Measurements from ENCODE around the gene DCLK1. TPM values are rescaled to one million over a fixed set of nuclear protein-coding genes. Genes with fewer than 3 reads are reported as not detected.

Gene DCLK1
- total RNA-seq, 2 experiments from 2014 or later, result not detected

DNA sequence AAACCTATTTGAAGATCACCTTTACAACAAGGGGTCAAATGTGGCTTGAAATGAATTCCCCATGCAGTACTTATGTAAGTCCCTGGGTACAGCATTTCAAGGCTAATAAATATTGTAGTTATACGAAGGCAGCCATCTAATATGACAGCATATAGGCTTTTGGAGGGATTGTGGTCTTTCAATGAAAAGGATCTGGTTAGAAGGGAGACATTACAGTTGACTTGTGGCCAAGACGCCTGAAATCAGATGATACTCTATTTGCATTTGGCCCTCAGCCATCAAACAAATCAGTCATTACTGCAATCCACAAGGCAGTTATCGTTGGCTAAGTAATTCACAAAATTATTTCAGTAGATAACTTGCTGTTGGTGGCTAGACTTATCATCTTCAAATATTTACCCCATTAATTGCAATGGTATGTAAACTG lies 242.7 kb downstream of the DCLK1 start:
- H3K36me3 Mint-ChIP-seq (ENCODE audit: low read depth), result no peaks in the 10 kb centered on the region
- CTCF ChIA-PET, result no interaction called here
- no peak overlapping the region for H3K27ac Mint-ChIP-seq
- no peak for DNase-seq
- H3K4me3 Mint-ChIP-seq, result no peak overlapping the region
- intact Hi-C loops (cut with micrococcal nuclease), result no loop called here
- peaks cover 3% of the 10 kb centered on the region for H3K27me3 Mint-ChIP-seq (ENCODE audit: low read depth)
- H3K9me3 Mint-ChIP-seq, result no peaks in the 10 kb centered on the region
- no peaks in the 10 kb centered on the region for H3K4me1 Mint-ChIP-seq (ENCODE audit: low read depth)

DNA sequence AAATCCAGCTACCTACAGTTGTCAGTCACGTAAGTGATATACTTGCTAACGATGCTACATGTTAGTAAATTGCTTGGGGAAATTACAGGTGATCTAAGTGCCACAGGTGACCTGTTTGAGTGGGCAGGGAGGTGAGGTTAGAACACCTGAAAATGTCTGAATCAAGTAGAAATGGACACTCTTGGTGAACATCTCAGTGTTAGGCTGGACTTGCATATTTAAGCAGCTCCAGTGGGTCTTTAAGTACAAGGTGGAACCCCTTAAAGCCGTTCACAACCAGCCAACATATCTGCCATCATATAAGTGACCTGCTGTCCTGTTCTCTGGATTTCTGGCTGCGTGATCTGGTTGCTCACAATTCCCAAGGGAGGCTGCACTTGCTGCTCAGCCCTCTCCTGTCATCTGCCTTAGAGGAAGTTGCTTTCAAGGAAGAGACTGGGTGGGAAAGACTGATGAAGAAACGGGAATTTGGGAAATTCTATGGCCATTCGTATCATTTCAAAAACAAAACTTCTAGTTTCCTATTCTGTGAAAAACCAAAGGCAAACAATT lies 244.0 kb downstream of the DCLK1 start:
- intact Hi-C loops (cut with micrococcal nuclease), result no loop called here
- Mint-ChIP-seq H3K4me3 (no peak overlapping the region), H3K9me3 (no peaks in the 10 kb centered on the region), H3K4me1 (ENCODE audit: low read depth) (no peaks in the 10 kb centered on the region), H3K36me3 (ENCODE audit: low read depth) (no peaks in the 10 kb centered on the region), H3K27me3 (ENCODE audit: low read depth) (peaks cover 3% of the 10 kb centered on the region), H3K27ac (no peak overlapping the region)
- DNase-seq, result no peak
- CTCF ChIA-PET, result no interaction called here

DNA sequence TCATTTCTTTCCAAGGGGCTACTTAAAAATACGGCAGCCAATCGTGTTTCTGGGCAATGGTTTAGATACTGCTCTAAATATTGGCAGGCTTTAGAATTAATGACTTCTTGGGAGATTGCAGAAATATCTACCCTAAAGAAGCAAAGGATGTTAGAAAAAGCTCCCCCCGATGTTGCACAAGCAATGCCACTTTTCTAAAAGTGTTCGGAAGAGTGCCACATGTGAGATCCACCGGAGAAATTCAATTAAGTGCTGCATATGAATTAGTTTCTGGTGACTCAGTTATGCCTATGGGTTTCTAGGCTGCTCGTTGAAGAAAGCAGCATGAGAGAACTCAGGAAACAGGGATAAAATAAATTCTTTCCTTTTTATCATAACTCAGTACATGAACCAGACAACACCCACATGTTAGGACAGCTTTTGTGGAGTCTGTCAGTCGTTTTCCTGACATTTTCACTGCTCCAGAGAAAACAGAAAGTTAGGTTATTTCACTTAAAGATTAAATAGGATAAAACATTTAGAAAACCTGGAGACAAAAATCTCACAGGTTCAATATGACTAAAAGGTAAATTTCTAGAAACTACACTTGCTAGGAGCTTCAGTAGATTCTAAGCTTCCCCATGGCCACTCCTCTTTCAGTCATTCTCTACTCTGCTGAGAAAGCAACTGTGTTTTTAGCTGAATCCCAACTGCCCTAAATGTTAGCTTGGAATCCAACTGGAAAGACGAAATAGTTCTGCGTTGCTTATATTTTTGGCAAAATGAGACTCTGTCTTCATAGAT lies 244.7 kb downstream of the DCLK1 start:
- Mint-ChIP-seq H3K9me3 (no peaks in the 10 kb centered on the region), H3K36me3 (ENCODE audit: low read depth) (no peaks in the 10 kb centered on the region), H3K27me3 (ENCODE audit: low read depth) (peaks cover 3% of the 10 kb centered on the region), H3K4me1 (ENCODE audit: low read depth) (no peaks in the 10 kb centered on the region), H3K27ac (no peak overlapping the region), H3K4me3 (no peak overlapping the region)
- intact Hi-C loops (cut with micrococcal nuclease), result no loop called here
- no peak for DNase-seq
- CTCF ChIA-PET, result no interaction called here

DNA sequence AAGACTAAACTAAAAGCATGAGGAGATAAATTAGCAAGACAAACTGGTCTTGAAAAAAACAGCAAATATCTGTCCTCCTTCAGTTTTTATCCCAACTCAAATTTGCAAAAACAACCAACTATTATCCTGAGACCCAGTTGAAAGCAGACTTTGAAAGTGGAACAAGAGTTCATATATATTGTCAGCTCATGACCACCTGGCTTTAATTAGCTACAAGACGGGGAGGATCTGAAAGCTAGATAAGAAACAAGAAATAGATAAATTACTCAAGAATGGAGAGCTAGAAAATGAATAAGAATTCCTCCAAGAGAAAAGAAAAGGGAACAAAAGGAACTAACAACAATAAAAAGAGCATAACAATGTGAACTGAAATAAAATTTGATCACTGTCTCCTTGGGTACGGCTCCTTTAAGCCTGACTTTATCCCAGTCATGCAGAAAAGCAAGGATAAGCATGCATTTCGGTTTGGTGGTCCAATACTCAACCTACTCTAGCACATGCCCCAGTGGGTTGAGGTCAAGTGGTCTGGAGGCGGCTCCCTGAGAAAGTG lies 246.9 kb downstream of the DCLK1 start:
- CTCF ChIA-PET, result no interaction called here
- peaks cover 3% of the 10 kb centered on the region for H3K27me3 Mint-ChIP-seq (ENCODE audit: low read depth)

GRCh38 chr13:35882722-35883497 lies 248.3 kb downstream of the DCLK1 start:
- no peak overlapping the region for H3K4me3 Mint-ChIP-seq
- no peaks in the 10 kb centered on the region for H3K36me3 Mint-ChIP-seq (ENCODE audit: low read depth)
- intact Hi-C loops (cut with micrococcal nuclease), result no loop called here
- no peak for DNase-seq
- no peaks in the 10 kb centered on the region for H3K4me1 Mint-ChIP-seq (ENCODE audit: low read depth)
- CTCF ChIA-PET, result no interaction called here
- peaks cover 3% of the 10 kb centered on the region for H3K27me3 Mint-ChIP-seq (ENCODE audit: low read depth)
- no peaks in the 10 kb centered on the region for H3K9me3 Mint-ChIP-seq
- H3K27ac Mint-ChIP-seq, result no peak overlapping the region

More for the DNA sequence above, 246.9 kb downstream of the DCLK1 start:
- Mint-ChIP-seq H3K36me3 (ENCODE audit: low read depth) (no peaks in the 10 kb centered on the region), H3K4me1 (ENCODE audit: low read depth) (no peaks in the 10 kb centered on the region), H3K27ac (no peak overlapping the region), H3K4me3 (no peak overlapping the region), H3K9me3 (no peaks in the 10 kb centered on the region)
- DNase-seq, result no peak
- intact Hi-C loops (cut with micrococcal nuclease), result no loop called here

GRCh38 chr13:35881360-35881759 lies 249.8 kb downstream of the DCLK1 start:
- no peaks in the 10 kb centered on the region for H3K36me3 Mint-ChIP-seq (ENCODE audit: low read depth)
- no peak overlapping the region for H3K27ac Mint-ChIP-seq
- H3K4me1 Mint-ChIP-seq (ENCODE audit: low read depth), result no peaks in the 10 kb centered on the region
- DNase-seq, result no peak
- H3K4me3 Mint-ChIP-seq, result no peak overlapping the region
- CTCF ChIA-PET, result no interaction called here
- intact Hi-C loops (cut with micrococcal nuclease), result no loop called here
- no peaks in the 10 kb centered on the region for H3K9me3 Mint-ChIP-seq
- H3K27me3 Mint-ChIP-seq (ENCODE audit: low read depth), result no peaks in the 10 kb centered on the region

DNA sequence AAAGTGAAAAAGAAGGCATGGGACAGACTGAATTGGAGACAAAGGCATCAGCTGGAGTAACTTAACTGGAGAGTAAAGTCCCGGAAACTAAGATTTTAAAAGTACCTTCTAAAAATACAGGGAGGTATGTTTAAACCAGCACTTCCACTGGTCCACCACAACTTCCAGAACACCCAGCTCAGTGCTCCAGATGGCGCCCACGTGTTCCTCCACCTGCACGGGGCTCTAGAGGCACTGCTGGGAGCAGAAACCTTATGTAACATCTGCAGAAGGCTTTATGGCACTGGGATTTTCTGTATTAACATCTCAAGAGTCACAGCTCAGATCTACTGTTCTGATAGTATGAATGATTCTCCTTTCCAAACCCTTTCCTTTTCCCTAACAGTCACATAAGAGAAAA lies 252.1 kb downstream of the DCLK1 start:
- Mint-ChIP-seq H3K27me3 (ENCODE audit: low read depth) (no peaks in the 10 kb centered on the region), H3K4me3 (no peak overlapping the region), H3K27ac (no peak overlapping the region), H3K4me1 (ENCODE audit: low read depth) (no peaks in the 10 kb centered on the region), H3K9me3 (peaks cover 4% of the 10 kb centered on the region), H3K36me3 (ENCODE audit: low read depth) (no peaks in the 10 kb centered on the region)
- CTCF ChIA-PET, result no interaction called here
- no peak for DNase-seq
- intact Hi-C loops (cut with micrococcal nuclease), result no loop called here

- Mint-ChIP-seq H3K9me3 (peaks cover 4% of the 10 kb centered on the region), H3K4me3 (no peak overlapping the region), H3K27me3 (ENCODE audit: low read depth) (peaks cover 2% of the 10 kb centered on the region), H3K27ac (no peak overlapping the region), H3K36me3 (ENCODE audit: low read depth) (no peaks in the 10 kb centered on the region), H3K4me1 (ENCODE audit: low read depth) (no peaks in the 10 kb centered on the region)
- CTCF ChIA-PET, result no interaction called here
- intact Hi-C loops (cut with micrococcal nuclease), result no loop called here
- no peak for DNase-seq
These were observed 254.6 kb downstream of the DCLK1 start for GRCh38 chr13:35876601-35877000.

DNA sequence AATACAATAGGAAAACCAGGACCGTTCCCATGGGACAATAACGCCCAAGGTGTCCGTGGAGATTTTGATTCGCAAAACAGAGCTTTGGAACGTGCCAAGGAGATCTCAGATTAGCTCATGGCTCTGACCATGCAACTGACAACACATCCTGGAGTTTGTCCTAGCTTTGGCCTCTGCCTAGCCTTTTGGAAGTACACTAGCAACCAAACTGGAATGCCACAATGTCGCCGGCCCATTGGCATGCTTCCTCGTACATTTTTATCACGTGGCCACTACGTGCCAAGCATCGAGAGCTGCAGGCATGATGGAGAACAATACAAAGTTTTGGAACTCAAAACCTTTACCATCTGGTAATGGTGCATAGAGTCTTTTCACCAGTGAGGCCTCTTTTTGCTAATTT lies 256.5 kb downstream of the DCLK1 start:
- no peak overlapping the region for H3K27ac Mint-ChIP-seq
- DNase-seq, result no peak
- CTCF ChIA-PET, result interaction anchor here (0.6 kb wide), 1 partner anchor 633 kb away, joined by 3 read pairs; no protein-coding TSS in a partner anchor
- H3K4me3 Mint-ChIP-seq, result no peak overlapping the region
- intact Hi-C loops (cut with micrococcal nuclease), result no loop called here
- H3K27me3 Mint-ChIP-seq (ENCODE audit: low read depth), result peaks cover 2% of the 10 kb centered on the region
- no peaks in the 10 kb centered on the region for H3K4me1 Mint-ChIP-seq (ENCODE audit: low read depth)
- H3K9me3 Mint-ChIP-seq, result peaks cover 4% of the 10 kb centered on the region
- H3K36me3 Mint-ChIP-seq (ENCODE audit: low read depth), result no peaks in the 10 kb centered on the region

GRCh38 chr13:35872369-35872768 lies 258.8 kb downstream of the DCLK1 start:
- Mint-ChIP-seq H3K27me3 (ENCODE audit: low read depth) (peaks cover 2% of the 10 kb centered on the region), H3K4me1 (ENCODE audit: low read depth) (no peaks in the 10 kb centered on the region), H3K4me3 (no peak overlapping the region), H3K9me3 (peaks cover 4% of the 10 kb centered on the region), H3K36me3 (ENCODE audit: low read depth) (no peaks in the 10 kb centered on the region), H3K27ac (no peak overlapping the region)
- CTCF ChIA-PET, result no interaction called here
- intact Hi-C loops (cut with micrococcal nuclease), result no loop called here
- no peak for DNase-seq

DNA sequence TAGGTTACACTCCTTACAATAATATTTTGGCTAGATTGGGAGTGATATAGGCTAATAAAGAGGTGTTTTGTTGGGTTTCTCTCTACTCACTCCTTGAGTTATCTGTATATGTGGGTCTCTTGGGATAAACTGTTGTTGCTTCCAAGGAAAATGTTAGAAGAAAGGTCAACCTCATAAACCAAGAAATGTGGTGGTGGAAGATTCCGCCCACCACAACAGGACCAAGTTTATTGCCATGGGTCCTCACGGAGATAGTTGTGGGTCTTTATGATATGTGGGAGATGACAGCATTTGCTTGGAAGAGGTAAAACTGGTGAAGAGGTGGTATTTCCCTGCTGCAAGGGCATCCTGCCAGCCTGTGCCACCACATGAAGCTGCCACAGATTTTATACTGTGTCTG lies 259.6 kb downstream of the DCLK1 start:
- intact Hi-C loops (cut with micrococcal nuclease), result no loop called here
- no peak for DNase-seq
- H3K27me3 Mint-ChIP-seq (ENCODE audit: low read depth), result peaks cover 2% of the 10 kb centered on the region
- CTCF ChIA-PET, result interaction anchor here (0.6 kb wide), 1 partner anchor 541 kb away, joined by 3 read pairs; no protein-coding TSS in a partner anchor
- no peak overlapping the region for H3K27ac Mint-ChIP-seq
- no peak overlapping the region for H3K4me3 Mint-ChIP-seq
- H3K4me1 Mint-ChIP-seq (ENCODE audit: low read depth), result no peaks in the 10 kb centered on the region
- no peaks in the 10 kb centered on the region for H3K36me3 Mint-ChIP-seq (ENCODE audit: low read depth)
- H3K9me3 Mint-ChIP-seq, result peaks cover 4% of the 10 kb centered on the region

GRCh38 chr13:35866801-35867200 lies 264.4 kb downstream of the DCLK1 start:
- Mint-ChIP-seq H3K36me3 (ENCODE audit: low read depth) (no peaks in the 10 kb centered on the region), H3K27ac (no peak overlapping the region), H3K4me1 (ENCODE audit: low read depth) (no peaks in the 10 kb centered on the region), H3K9me3 (peaks cover 2% of the 10 kb centered on the region), H3K27me3 (ENCODE audit: low read depth) (peaks cover 3% of the 10 kb centered on the region), H3K4me3 (no peak overlapping the region)
- DNase-seq, result no peak
- CTCF ChIA-PET, result no interaction called here
- intact Hi-C loops (cut with micrococcal nuclease), result no loop called here
